SIG-M5 treated with dmso at 0.1 percent for 504 hours (cell line): ENCODE results near the gene ATP10A.
"Not testable (repeated sequence)": the region's sequence is repeated elsewhere in the genome, so short reads cannot be mapped to it uniquely, and the experiment has no call there.

Experiments used
- DNase-seq: peaks from one replicate; lab custom pipeline; 2025; ENCODE audit not compliant: unreplicated experiment; lab: John Stamatoyannopoulos, UW

The ATP10A gene

DNA sequence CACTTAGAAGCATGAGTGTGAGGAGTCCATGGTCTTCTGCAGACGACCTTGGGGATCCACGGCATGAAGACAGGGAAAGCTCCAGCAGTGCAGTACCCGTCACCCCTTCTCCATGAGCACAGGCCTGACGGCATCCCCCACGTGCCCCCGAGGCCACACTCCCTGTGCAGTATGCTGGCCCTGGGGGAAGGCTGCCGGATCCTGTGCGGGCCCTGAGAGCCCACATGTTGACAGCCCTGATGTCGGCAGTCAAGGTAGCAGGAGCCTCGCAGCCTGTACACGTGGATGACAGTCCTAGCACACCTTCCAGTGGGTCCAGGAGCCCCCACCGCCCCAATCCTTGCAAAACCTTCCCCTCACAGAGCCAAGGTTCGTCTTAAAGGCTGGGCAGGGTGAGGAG is 195.3 kb downstream of the ATP10A start:
- DNase-seq = no peak

DNA sequence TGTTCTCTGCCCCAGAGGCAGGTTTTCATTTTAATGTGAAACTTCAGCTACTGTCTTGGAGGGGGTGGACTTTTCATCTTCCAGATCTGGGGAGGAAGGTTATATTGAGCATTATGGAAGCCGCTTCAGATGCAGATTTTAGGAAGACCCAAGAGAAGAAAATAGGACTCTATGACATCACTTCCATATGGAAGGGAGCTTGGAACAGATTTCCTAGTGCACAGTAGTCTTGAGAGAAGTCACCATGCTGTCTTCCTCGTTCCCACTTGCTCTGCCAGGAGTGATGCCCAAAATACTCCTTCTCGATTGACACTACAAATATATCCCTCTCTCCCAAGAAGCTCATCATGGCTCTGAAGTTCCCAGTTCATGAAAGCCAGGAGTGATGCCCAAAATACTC is 197.2 kb downstream of the ATP10A start:
- DNase-seq = no peak

DNA sequence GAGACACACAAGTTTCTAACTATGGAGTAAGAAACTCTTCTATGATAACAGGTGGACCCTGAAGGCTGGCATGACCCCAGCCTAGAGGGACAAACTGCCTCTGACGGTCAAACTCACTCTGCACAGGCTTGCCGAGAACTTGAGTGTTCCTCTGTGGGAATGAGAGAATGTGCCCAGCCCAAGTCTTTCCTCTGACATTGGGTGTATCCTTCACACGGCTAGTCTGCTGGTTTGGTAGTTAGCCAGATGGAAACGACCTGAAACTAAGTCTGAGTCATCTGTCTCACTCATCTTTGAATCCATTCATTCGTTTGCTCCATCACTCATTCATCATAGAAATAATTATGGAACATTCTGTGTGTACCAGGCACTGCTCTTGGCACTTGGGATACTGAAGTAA is 198.4 kb downstream of the ATP10A start:
- no peak for DNase-seq

DNA sequence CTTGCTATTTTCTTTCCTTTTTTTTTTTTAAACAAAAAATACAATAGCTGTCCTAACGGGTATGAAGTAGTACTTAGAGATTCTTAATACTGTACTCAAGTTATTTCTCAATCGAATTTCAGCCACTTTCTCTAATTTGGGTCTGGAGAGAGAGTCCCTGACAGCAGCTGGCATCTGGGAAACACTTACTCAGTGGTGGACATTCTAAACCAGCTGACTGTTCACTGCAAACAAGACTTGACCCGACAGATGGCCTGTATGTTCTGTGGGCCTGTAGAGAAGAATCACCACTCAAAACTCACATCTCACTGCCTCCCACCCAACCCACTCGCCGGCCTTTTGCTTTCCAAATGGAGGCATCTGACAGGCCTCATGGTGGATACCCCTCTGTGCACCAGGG is 199.6 kb downstream of the ATP10A start:
- DNase-seq = no peak

DNA sequence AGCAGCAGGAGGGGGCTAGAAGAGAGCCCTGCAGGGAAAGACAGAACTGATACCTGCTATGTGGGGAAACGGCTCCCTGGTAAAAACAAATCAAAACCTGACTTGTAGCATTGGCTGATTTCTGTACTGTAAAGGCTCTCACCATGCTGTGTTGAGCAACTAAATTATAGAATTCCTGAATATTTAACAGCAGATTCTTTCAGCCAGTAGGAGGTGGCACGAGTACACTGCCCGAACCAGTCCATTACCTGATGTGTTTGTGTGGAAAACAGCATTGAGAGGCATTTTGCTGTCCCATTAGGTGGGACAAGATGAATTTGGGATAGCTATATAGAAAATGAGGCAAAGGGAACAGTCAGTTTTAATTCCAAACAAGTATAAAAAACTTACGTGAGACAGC is 201.2 kb downstream of the ATP10A start:
- DNase-seq = no peak

DNA sequence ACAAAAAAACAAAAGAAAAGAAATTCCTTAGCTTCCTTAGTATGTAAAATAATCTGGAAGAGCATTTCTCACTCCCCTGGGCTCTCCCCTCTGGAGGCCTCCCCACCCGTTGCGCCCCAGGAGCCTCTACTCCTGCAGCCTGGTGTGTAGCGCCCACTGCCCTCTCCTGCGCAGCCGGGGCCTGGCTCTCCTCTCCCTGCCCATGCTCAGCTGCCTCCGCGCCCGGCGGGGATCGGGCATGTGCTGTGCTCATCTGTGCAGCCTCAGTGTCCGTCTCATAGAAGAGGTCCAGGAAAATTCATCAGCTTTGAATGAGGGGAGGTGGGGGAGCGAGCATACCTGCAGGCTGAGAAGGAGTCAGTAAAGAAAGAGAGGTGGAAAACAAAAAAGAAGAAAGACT is 203.9 kb downstream of the ATP10A start:
- no peak for DNase-seq

DNA sequence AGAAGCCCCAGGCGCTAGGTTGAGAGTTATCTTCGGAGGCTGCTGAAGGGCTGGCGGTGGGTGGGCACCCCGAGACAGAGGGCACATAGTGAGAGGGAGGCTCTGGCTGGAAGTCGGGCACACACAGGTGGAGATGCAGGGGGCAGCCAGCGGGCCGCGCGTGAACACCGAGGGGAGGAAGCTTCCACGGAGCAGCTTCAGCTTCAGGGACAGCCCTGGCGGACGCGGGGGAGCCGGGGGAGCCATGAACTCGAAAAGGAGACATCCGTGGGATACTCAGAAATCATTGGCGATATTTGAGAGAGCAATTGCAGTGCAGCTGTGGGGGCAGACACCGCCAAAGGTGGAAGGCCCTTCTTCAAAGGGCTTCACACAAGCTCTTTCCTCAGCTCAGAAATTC is 204.6 kb downstream of the ATP10A start:
- DNase-seq = no peak

DNA sequence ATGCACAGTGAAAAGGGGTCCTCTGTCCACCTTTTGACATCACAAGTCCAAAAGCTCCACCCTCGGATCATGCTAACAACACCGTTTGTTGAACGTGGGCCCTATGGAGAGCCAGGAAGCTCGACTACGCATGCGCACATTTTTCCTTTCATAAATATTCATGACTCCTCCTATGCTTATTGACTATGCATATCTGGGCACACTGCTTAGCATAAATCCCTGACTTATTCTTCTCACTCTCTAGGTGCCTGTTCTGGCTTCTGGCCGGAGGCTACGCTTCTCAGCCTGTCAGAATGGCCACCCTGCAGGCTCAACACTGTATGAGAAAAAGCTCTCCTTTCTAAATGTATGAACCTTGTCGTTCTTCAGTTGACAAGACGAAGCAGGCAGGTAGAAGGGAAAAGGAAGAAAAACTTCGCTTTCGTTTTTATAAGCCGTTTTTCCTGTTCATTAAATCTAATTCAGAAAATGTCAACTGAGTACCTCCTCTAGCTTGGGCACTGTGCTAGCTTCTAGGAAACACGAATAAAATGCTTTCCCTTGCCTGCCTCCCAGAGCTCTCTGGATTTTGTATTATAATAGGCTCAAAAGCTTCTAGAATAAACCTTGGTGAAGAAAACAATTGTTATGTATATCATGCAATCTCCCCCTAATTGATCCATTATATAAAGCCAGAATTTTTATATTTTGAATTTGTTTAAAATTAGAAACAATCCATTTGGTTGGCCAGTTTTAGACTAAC is 207.7 kb downstream of the ATP10A start:
- no peak for DNase-seq

DNA sequence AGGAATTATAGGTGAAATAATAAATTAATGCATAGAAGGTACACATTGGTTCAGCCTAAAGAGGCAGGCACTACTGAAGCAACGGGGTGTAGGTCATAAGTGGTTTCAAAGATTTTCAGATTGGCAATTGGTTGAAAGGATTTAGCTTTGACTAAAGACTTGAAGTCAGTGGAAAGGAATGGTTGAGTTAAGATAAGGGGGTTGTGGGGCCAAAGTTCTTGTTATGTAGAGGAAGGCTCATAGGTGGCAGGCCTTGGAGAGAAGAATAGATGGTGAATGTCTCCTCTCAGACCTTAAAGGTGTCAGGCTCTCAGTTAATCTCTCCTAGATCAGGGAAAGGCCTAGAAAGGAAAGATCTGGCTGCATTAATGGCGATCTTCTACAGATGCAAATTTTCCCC is 209.8 kb downstream of the ATP10A start:
- DNase-seq = no peak

DNA sequence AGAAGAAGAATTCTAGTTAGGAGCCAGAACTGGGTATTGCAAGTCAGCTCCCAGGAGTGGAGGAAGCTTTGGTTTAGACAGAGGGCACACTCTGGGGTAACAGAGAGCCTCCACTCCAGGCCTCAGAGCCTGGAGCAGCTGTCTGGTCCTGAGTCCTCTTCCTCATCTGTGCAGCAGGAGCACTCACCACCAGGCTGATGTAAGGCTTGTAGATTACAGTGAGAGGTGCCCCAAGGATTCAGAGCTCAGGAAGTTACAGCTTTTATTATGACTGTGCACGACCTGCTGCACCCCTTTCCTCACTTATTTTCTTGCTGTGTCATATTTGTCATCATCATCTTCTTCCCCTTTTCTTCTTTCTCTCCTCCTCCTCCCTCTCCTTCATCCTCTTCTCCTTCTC is 210.4 kb downstream of the ATP10A start:
- DNase-seq = no peak

DNA sequence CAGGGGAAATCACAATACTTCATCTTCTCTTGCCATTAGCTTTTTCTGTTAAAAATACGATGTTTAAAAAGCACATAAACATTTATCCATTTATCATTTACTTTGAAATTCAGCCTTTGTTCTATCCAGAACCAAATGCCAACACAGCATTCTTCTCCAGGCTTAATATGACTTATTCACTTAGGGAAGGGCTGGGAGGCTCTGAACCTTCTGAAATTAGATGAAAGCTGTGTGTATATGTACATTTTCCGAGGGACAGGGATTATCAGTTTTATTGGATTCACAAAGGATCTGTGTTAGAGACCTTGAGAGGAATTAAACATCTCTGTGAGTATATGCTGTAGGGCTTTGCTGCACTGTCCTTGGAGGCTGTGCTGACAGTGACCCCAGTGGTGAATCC is 213.7 kb downstream of the ATP10A start:
- DNase-seq = no peak

DNA sequence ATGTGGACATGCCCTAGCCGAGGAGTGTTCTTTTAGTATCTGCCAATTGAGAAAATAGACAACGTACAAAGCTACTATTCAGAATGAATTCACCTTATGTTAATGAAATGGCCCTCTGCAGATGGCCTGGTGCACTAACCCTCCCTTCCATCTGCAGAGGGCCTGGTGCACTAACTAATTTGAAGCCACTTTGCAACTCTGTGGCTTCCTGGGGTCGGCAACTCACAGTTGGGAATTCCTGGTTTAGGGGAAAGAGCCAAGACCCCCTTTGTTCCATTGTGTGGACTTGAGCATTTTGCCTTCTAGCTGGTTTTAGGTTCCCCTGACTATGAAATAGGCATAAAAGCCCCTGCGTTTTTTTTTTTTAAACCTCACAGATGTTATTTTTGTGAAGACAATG is 220.0 kb downstream of the ATP10A start:
- no peak for DNase-seq

DNA sequence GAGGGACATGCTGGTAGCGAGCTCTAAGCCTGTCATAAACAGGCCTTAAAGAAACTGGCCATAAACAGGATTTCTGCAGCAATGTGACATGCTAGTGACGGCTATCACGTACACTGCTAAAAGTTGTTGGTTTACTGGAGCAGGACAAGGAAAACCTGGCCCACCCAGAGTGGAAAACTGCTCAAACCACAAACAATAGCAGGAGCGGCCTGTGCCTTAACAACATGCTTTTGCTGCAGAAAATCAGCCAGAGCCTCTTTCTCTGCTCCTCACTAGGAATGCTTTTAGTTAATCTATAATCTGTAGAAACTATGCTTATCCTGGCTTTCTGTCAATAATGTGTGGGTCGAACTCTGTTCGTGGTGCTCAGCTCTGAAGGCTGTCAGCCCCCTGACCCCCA is 221.4 kb downstream of the ATP10A start:
- no peak for DNase-seq

DNA sequence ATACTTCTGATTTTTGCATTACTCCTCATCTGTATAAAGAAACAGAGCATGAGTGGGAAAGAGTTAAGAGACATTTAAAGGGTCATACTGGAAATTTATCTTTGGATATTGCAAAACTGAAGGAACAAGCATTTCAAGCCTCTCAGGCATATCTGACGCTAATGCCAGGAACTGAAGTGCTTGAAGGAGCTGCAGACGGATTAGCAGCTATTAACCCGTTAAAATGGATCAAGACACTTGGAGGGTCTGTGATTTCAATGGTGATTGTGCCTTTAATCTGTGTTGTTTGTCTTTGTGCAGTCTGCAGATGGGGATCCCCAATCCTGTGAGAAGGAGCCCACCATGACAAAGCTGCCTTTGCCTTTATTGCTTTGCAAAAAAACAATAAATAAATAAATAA is 221.8 kb downstream of the ATP10A start:
- DNase-seq = no peak

DNA sequence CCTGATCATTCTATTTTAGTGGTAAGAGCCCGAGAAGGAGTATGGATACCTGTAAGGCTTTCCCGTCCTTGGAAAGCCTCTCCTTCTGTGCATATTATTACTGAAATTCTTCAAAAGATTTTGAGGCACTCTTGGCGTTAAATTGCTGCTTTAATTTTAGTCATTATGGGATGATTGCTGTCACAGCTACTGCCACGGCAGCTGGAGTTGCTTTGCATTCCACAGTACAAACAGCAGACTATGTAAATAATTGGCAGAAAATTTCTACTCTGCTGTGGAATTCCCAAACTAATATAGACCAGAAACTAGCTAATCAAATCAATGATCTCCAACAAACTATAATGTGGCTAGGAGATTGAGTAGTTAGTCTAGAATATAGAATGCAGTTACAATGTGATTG is 222.2 kb downstream of the ATP10A start:
- not testable (repeated sequence) for DNase-seq

DNA sequence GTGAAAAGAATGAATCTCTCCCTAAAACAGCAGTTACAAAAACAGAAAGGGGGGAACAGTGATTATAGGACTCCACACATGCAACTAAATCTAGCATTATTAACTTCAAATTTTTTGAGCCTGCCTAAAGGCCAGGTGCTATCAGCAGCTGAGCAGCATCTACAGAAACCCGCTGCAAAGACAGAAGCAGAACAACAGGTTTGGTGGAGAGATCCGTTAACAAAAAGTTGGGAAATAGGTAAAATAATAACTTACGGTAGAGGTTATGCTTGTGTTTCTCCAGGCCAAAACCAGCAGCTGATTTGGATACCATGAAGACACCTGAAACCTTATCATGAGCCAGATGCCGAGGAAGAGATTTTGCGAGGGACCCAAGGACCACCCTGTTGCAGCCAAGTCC is 222.7 kb downstream of the ATP10A start:
- DNase-seq = no peak

DNA sequence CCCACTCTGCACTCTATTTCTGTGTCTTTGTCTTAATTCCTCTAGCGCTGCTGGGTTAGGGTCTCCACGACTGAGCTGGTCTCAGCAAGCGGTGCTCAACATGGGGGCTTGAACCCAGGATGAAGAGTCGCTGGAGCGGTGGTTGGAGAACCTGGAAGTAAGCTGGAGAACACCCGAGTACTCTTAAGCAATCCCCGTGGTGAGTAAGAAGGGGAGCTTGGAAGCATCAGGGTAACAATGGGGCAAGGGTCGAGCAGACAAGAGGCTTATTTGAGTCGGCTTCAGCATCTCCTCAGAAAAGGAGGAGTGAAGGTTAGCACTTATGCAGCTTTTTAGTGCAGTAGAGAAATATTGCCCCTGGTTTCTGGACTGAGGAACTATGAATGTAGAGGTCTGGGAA is 226.6 kb downstream of the ATP10A start:
- not testable (repeated sequence) for DNase-seq

DNA sequence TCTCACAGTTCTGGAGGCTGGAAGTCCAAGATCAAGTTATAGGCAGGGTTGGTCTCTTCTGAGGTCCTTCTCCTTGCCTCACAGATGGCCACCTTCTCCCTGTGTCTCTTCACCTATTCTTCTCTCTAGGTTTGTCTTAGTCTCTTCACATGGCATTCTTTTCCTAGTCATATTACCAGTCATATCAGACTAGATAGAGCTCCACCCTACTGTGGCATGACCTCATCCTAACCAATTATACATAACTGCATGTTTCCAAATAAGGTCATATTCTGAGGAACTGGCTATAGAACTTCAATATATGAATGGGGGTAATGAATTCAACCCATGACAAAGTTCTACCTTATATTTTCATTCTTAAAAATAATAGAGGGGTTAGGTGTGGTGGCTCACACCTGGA is 227.9 kb downstream of the ATP10A start:
- DNase-seq = no peak

DNA sequence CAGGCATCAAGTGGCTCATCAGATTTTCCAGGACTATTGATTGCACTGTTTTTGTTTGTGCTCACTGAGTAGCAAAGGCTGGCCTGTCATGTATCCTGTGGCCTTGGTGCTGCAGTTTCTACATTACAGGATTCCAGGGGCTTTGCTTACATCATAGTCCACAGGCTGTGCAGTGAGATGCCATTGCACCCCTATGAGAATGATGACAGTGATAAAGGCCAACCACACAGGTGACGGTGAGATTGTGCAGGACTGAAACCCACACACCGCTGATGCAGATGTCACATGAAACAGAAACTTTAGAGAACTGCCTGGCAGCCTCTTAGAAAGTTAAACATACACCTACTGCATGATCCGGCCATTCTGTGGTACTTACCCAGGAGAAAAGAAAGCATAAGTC is 229.3 kb downstream of the ATP10A start:
- no peak for DNase-seq

DNA sequence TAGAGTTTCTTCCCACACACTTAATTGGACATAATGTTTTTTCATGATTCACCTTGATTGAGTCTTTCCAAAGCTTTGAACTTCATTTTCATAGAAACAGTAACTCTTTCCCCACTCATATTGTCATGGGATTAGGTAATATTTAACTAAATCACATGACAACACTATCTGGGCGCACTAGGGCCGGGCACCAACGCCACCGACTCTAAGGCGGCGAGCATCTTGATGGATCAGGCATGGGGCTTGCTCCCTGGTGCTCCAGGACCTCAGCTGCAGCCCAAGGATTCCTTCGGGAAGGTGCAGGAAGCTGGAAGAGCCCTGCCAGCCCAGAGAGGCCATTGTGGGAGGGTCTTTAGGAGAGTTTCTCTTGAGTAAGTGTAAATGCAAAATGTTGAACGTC is 231.2 kb downstream of the ATP10A start:
- DNase-seq = no peak
